ENCODE measurements around the gene CCDC196. TPM values are rescaled to one million over a fixed set of nuclear protein-coding genes. Genes with fewer than 3 reads are reported as not detected.

CCDC196 gene, protein sequence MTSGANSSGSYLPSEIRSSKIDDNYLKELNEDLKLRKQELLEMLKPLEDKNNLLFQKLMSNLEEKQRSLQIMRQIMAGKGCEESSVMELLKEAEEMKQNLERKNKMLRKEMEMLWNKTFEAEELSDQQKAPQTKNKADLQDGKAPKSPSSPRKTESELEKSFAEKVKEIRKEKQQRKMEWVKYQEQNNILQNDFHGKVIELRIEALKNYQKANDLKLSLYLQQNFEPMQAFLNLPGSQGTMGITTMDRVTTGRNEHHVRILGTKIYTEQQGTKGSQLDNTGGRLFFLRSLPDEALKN
- not detected in 2 replicates for total RNA-seq

DNA sequence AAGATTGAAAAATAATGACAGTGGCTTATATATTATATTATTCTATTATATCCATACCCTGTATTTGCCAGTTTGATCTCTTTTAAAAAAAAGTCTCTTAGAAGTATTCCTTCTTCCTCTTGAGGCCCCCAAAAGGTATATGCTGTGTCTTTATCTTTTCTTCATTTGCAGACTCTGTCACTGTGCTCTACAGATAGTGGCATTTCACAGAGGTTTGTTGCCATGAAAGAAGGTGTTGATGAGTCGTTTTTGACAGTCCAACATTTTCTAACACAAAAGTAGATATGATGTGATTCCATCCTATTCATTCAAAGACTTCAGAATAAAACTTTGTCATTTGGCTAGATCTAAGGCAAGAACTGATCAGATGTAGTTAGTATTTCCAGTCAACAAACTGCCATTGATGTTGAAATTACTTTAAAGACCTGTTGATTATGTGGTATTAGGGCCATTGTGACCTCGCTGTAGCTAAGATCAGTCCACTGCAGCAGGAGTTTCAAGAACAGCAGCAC is at the start of gene CCDC196:
TSS of gene CCDC196 (plus strand) at position 462 of the 512 bp plus-strand sequence. CDS start 132 bp downstream, outside the sequence.

DNA sequence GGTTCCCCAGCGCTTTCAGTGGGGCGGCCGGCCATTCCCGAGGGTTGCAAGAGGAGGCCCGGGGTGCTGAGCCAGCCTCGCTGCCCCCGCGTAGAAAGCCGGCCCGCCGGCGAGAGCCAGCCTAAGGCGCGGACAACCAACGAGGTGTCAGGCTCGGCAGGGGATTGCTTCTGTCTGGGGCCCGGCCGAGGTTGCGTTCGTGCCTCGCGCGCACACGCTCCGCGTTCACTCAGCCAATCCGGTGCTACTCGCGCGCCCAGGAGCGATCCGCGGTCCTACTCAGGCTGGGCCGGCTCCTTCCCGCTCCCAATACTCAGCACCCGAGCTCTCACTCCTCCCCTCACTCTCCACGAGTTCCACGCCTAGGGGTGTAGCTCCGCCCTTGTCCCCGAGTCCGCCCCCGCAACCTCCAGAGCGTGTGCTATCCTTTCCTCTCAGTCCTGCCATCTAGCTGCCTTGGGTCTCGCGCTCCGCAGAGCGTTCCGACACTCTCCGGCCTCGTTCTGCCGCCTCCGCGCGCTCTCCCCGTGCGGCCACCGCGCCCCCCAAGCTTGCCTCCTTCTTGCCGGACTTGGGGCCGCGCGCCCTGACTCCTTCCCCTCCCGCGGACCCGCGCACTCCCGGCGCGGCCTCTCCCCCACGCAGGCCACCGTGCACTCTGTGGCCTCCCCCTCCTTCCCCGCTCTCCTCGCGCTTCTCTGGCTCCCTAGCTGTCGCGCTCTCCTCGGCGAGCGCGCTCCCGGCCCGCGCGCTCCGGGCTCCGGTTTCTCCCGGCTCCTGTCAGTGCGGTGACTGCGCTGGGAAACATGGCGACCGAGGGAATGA is 21.8 kb downstream of the CCDC196 start, which contains the start of gene GPHN:
TSS of gene GPHN (plus strand) at position 426 of the 825 bp plus-strand sequence.

Other genes with a start within 250 kb of the CCDC196 start
- 15.5 and 19.8 TPM in 2 replicates for gene GPHN, start 21.8 kb downstream of the CCDC196 start, total RNA-seq